H9 (cell line): Measurements from ENCODE around the gene SHH. TPM values are rescaled to one million over a fixed set of nuclear protein-coding genes. Genes with fewer than 3 reads are reported as not detected.

Source experiments
- DNase-seq: peaks from one replicate; pipeline ENCODE4 v3.0.0-alpha.2; 2017
- H2AFZ ChIP-seq: one replicate; pipeline ENCODE4 v1.6.1; 2013; ENCODE audit warnings: mild to moderate bottlenecking, low read length, control low read depth, moderate library complexity
- H2AK5ac ChIP-seq: 2 replicates; pipeline ENCODE4 v1.6.1; 2013; ENCODE audit warnings: low read length, control low read depth, mixed read lengths; ENCODE audit not compliant: insufficient read length
- H2BK120ac ChIP-seq: one replicate; pipeline ENCODE4 v1.6.1; 2013; ENCODE audit warnings: low read depth, mild to moderate bottlenecking, low read length, control low read depth, inconsistent platforms; ENCODE audit not compliant: poor library complexity, severe bottlenecking
- H2BK12ac ChIP-seq: 2 replicates; pipeline ENCODE4 v1.6.1; 2013; ENCODE audit warnings: low read length, control low read depth, mixed read lengths, low read depth; ENCODE audit not compliant: insufficient read length
- H2BK15ac ChIP-seq: 2 replicates; pipeline ENCODE4 v1.6.1; 2013; ENCODE audit warnings: low read depth, low read length, control low read depth
- H2BK20ac ChIP-seq: one replicate; pipeline ENCODE4 v1.6.1; 2013; ENCODE audit warnings: low read depth, mild to moderate bottlenecking, low read length, control low read depth, inconsistent platforms; ENCODE audit not compliant: poor library complexity, severe bottlenecking
- H2BK5ac ChIP-seq: 2 replicates; pipeline ENCODE4 v1.6.1; 2013; ENCODE audit warnings: low read length, control low read depth, mixed read lengths; ENCODE audit not compliant: insufficient read length
- H3K14ac ChIP-seq: 2 replicates; pipeline ENCODE4 v1.6.1; 2013; ENCODE audit warnings: low read length, control low read depth; ENCODE audit not compliant: insufficient read depth
- H3K18ac ChIP-seq: 2 replicates; pipeline ENCODE4 v1.6.1; 2013; ENCODE audit warnings: low read depth, mild to moderate bottlenecking, mixed read lengths, low read length, control low read depth; ENCODE audit not compliant: insufficient read length
- H3K23ac ChIP-seq: 2 replicates; pipeline ENCODE4 v1.6.1; 2013; ENCODE audit warnings: low read length, control low read depth, mixed read lengths, low read depth; ENCODE audit not compliant: insufficient read length
- H3K23me2 ChIP-seq: 2 replicates; pipeline ENCODE4 v1.6.1; 2013; ENCODE audit warnings: low read depth, mild to moderate bottlenecking, mixed read lengths, low read length, control low read depth; ENCODE audit not compliant: insufficient read length, poor library complexity, severe bottlenecking
- H3K27ac ChIP-seq: 2 replicates; pipeline ENCODE4 v1.5.1; 2013; ENCODE audit warnings: low read length, control low read depth, mixed read lengths, low read depth; ENCODE audit not compliant: insufficient read length
- H3K27me3 ChIP-seq: 2 replicates; pipeline ENCODE4 v1.6.1; 2013; ENCODE audit warnings: low read length, control low read depth, inconsistent platforms; ENCODE audit not compliant: insufficient read depth
- H3K4ac ChIP-seq: 2 replicates; pipeline ENCODE4 v1.6.1; 2013; ENCODE audit warnings: low read depth, mild to moderate bottlenecking, control low read depth, inconsistent platforms, low read length, moderate library complexity
- H3K4me1 ChIP-seq: 2 replicates; pipeline ENCODE4 v1.6.1; 2013; ENCODE audit warnings: low read length, control low read depth, inconsistent platforms; ENCODE audit not compliant: insufficient read depth
- H3K4me2 ChIP-seq: 2 replicates; pipeline ENCODE4 v1.6.1; 2013; ENCODE audit warnings: low read length, control low read depth, mixed read lengths; ENCODE audit not compliant: insufficient read length, insufficient read depth
- H3K56ac ChIP-seq: 2 replicates; pipeline ENCODE4 v1.6.1; 2013; ENCODE audit warnings: low read depth, mild to moderate bottlenecking, mixed read lengths, low read length, control low read depth; ENCODE audit not compliant: insufficient read length
- H3K79me1 ChIP-seq: 2 replicates; pipeline ENCODE4 v1.6.1; 2013; ENCODE audit warnings: low read depth, mild to moderate bottlenecking, moderate library complexity, low read length, control low read depth, inconsistent platforms; ENCODE audit not compliant: insufficient read depth, poor library complexity, severe bottlenecking
- H3K79me2 ChIP-seq: 2 replicates; pipeline ENCODE4 v1.6.1; 2013; ENCODE audit warnings: low read length, control low read depth, inconsistent platforms; ENCODE audit not compliant: insufficient read depth
- H3K9ac ChIP-seq: 2 replicates; pipeline ENCODE4 v1.6.1; 2013; ENCODE audit warnings: low read length, control low read depth, mixed read lengths; ENCODE audit not compliant: insufficient read length; ENCODE audit errors: extremely low read depth
- H3K9me3 ChIP-seq: one replicate; pipeline ENCODE4 v1.6.1; 2013; ENCODE audit warnings: low read depth, low read length, inconsistent platforms; ENCODE audit not compliant: control insufficient read depth
- H3T11ph ChIP-seq: one replicate; pipeline ENCODE4 v1.6.1; 2013; ENCODE audit warnings: mild to moderate bottlenecking, low read length, control low read depth, inconsistent platforms
- H4K20me1 ChIP-seq: one replicate; pipeline ENCODE4 v1.6.1; 2013; ENCODE audit not compliant: control insufficient read depth, insufficient read length, insufficient read depth
- H4K5ac ChIP-seq: 2 replicates; pipeline ENCODE4 v1.6.1; 2013; ENCODE audit warnings: low read depth, mild to moderate bottlenecking, mixed read lengths, low read length, control low read depth; ENCODE audit not compliant: insufficient read length
- H4K8ac ChIP-seq: replicated peaks from 2 replicates; pipeline ENCODE4 v1.6.1; 2013; ENCODE audit warnings: low read length, control low read depth, mixed read lengths, low read depth; ENCODE audit not compliant: insufficient read length
- H4K91ac ChIP-seq: 2 replicates; pipeline ENCODE4 v1.6.1; 2013; ENCODE audit warnings: low read depth, mild to moderate bottlenecking, moderate library complexity, mixed read lengths, low read length, control low read depth; ENCODE audit not compliant: insufficient read length
- H3K27ac Mint-ChIP-seq, 3 experiments: 2 replicates in 2 of 3; 3 replicates in 1 of 3; pipeline ENCODE4 v1.8.0; 2020 to 2021; ENCODE audit warnings: mixed read lengths in 3 of 3, mild to moderate bottlenecking in 1 of 3, moderate library complexity in 1 of 3
- H3K27me3 Mint-ChIP-seq: 2 replicates; pipeline ENCODE4 v1.8.0; 2021; ENCODE audit warnings: low read depth, mild to moderate bottlenecking, moderate library complexity, mixed read lengths
- H3K36me3 Mint-ChIP-seq, 3 experiments: 2 replicates in 2 of 3; 3 replicates in 1 of 3; pipeline ENCODE4 v1.8.0; 2020 to 2021; ENCODE audit warnings: low read depth in 3 of 3, mixed read lengths in 3 of 3; ENCODE audit not compliant: insufficient read depth in 1 of 3
- H3K4me1 Mint-ChIP-seq, 2 experiments: 2 replicates each; pipeline ENCODE4 v1.8.0; 2020; ENCODE audit warnings: mixed read lengths in 2 of 2
- H3K4me3 Mint-ChIP-seq, 2 experiments: 2 replicates in 1 of 2; 3 replicates in 1 of 2; pipeline ENCODE4 v1.8.0; 2020 to 2021; ENCODE audit warnings: mild to moderate bottlenecking in 2 of 2, mixed read lengths in 2 of 2, moderate library complexity in 1 of 2
- H3K9me3 Mint-ChIP-seq, 2 experiments: 2 replicates in 1 of 2; 3 replicates in 1 of 2; pipeline ENCODE4 v1.8.0; 2020; ENCODE audit warnings: mild to moderate bottlenecking in 2 of 2, mixed read lengths in 2 of 2, moderate library complexity in 1 of 2
- CTCF ChIP-seq: fragments of 200-600 bp; sonication (generic); conservative IDR thresholded peaks from 3 replicates; pipeline ENCODE4 v1.8.0; 2021; ENCODE audit warnings: antibody characterized with exemption, mild to moderate bottlenecking
- WGBS: extraction: QIAGEN DNeasy Blood & Tissue Kit; methylation state at CpG from one replicate; pipeline ENCODE4 v1.1.7; 2013; ENCODE audit warnings: missing lambda C conversion rate, low lambda C conversion rate, mixed read lengths; ENCODE audit not compliant: insufficient read length; ENCODE audit errors: extremely low coverage; 5-methylcytosine and 5-hydroxymethylcytosine counted together
- total RNA-seq: library from RNA; stranded (reverse); gene quantifications from 2 replicates; pipeline ENCODE4 v1.2.1, GENCODE V29; 2021

The SHH gene
- total RNA-seq, 1 experiment from 2014 or later: 0.07 TPM

DNA sequence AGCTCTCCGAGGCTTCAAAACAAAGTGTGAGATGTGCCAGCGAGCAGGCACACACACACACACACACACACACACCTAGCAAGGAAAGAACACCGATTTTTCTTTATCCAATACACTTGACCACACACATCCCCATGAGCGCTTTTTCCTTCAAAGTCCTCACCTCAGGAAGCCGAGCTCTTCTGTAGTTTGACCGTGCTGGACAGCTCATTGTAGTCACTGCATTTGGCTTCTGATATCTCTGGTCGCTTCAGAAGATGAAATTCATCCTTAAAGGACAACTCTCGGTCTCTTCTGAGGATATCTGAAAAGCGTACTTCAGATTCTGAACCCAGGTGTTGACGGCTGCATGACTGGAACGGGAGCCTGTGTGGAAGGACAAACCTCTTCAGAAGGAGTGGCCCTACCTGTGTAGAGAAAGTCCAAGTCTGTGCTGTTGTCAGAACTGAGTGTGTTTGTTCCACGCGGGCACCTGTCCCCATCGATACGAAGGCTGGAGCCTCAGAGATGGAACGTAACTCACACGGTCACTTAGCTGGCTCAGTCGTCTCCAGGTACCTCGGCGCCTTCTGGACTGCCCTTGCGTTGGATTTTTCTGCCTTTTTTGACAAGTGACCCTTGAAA, 28.1 kb upstream of the SHH start:
- Histone ChIP-seq H3K56ac (no peak overlapping the region), H3K4ac (no peak overlapping the region), H3K18ac (no peak overlapping the region), H2BK5ac (no peak overlapping the region), H2BK20ac (no peak overlapping the region), H2AK5ac (no peak overlapping the region), H3K9me3 (no peaks in the 10 kb centered on the region), H4K20me1 (no peaks in the 10 kb centered on the region), H3K27ac (no peak overlapping the region), H3K23me2 (no peaks in the 10 kb centered on the region), H3K27me3 (no peaks in the 10 kb centered on the region), H2BK15ac (no peak overlapping the region), H3K79me2 (no peaks in the 10 kb centered on the region), H3K79me1 (no peaks in the 10 kb centered on the region), H2AFZ (no peak overlapping the region), H2BK12ac (no peak overlapping the region), H3K14ac (no peak overlapping the region), H3K9ac (no peak overlapping the region), H3T11ph (no peak overlapping the region), H3K4me2 (no peak overlapping the region), H4K8ac (no peak overlapping the region), H2BK120ac (no peak overlapping the region), H4K5ac (no peak overlapping the region), H3K4me1 (no peaks in the 10 kb centered on the region; the same call in 1 of the 2 replicates), H4K91ac (no peak overlapping the region), H3K23ac (no peak overlapping the region)
- no CpG with 5 or more reads among the region's 21 CpGs for WGBS
- Mint-ChIP-seq H3K27me3 (peaks cover 25% of the 10 kb centered on the region), H3K36me3 (no peaks in the 10 kb centered on the region), H3K9me3 (no peaks in the 10 kb centered on the region; a peak in 1 of 5 replicates), H3K4me1 (peaks cover 8 to 15% of the 10 kb centered on the region in 2 experiments), H3K27ac (no peak overlapping the region), H3K4me3 (no peak overlapping the region)
- no peak for TF ChIP-seq CTCF
- DNase-seq: no peak
